Activated CD4-positive, alpha-beta T cell treated with anti-CD3 and anti-CD28 coated beads for 24 hours (primary cell): ENCODE measurements around the gene ACOT7.

Experiments
- DNase-seq, 2 donors: peaks; one replicate each; pipeline ENCODE4 v3.0.0-alpha.2; 2020; ENCODE audit warnings: low read depth in 2 of 2

Gene ACOT7

GRCh38 chr1:6248932-6249738 lies 144.4 kb downstream of the ACOT7 start:
- DNase-seq = no peak

DNA sequence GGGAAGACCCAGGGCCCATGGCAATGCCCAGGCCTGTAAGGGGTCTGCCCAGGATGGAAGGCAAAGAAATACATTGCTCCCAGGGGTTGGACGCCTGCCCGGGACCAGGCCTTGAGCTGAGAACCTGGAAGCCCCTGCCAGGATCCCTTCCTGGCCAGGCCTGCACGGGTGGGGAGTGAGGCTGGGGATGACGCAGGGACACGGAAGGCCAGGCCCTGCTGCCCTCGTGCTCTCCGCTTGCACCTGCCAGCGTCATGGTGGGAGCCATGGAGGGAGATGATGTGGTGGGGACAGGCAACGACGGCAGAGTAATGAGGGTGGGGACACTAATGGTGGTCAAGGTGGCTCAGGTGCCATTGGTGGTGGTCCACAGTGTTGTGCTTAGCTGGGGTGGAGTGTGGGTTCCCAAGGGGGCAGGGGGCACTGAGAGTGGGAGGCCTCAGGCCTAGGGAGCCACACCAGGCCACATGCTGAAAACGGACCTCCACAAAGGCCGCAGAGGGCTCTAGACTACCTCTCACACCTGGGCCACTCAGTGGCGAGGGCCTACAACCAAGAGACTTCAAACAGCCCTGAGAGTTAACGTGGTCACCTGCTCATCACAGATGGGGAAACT lies 145.3 kb downstream of the ACOT7 start:
- DNase-seq = no peak

DNA sequence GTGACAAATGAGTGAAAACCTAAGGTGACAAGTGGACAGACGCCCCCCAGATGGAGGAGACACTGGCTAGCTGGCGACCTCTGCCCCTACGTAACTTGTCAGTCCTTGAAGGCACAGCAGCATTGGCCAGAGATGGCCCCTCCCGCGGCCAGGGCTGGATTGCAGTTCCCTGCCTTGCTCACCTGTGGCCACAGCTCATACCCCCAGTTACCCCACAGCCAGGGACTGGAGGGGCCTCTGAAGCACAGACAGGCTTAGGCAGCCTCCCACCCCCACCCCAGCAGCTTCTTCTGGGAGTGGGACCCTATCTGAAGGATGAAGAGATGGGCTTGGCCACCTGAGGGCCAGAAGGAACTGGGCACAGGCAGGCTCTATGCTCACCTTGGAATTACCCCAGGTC lies 145.9 kb downstream of the ACOT7 start:
- DNase-seq = no peak

DNA sequence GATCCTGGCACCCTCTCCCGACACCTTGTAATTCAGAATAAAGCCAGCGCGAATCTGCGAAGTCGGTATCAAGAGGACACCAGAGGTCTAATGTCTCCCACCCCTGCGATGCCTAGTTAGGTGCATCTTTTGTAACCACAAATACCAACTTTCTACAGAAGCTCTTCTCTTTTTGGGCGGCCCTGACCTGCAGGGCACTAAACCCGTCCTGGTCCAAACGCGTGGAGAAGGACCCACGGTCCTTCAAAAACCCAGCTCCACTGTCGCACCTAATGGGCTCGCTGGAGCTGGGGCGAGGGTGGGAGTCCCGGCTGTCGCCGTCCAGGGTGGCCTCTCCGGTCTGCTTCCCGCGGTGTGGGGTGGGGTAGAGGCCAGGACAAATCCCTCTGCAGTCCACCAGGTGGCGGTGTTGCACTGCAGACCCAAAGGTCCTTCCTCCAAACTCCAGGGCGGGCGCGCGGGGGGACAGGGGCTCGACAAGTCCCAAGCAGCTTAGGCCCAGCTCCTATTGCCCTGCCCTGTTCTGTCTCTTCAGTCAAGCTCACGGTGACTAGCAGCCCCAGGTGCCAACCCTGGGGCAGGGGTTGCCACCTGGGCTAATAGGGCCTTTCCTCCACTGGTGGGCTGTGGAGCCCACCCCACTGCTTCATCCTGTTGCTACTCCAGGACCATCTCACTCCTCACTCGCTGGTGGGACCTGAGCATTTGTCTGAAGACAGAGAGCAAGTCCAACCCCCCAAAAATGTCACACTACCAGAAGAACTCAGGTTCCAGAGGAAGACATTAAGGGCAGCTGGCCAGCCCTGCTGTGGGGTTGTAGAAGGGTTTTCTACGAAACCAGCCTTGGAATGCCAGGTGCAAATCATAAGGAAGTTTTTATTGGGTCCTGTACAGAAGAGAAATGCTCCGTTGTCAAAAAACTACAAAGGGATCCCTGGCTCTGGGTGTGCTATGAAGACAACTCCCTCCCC lies 146.8 kb downstream of the ACOT7 start:
- peak; percentile 77 to 78 for DNase-seq

- peak; percentile 23 to 36 for DNase-seq
These were observed 147.6 kb downstream of the ACOT7 start for GRCh38 chr1:6245869-6246496.

DNA sequence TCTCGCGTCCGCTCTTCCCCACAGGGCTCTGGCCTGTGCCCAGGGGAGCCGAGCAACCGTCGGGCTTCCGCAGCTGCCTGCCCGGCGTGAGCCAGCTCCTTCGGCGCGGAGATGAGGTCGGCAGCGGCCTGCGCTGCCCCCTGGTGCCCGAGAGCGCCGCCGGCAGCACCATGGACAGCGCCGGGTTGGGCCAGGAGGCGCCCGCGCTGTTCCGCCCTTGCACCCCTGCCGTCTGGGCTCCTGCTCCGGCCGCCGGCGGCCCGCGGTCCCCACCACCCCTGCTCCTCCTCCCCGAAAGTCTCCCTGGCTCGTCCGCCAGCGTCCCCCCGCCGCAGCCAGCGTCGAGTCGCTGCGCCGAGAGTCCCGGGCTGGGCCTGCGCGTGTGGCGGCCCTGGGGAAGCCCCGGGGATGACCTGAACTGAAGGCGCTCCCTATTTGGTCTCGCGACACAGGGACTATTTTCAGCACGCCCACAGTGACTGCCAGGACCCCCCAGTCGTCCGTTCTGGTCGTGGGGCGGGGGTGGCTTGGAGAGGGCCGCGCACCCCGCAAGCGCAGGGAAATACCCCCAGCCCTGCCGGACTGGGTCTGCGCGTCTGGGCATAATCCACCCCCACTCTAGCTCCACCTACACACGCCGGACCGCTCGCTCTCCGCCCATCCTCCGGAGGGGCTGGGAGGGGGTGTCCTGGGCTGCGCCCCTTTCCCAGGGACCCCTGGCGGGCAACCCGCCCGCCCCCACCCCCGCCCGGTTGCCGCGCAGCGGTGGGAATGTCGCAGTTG lies 148.3 kb downstream of the ACOT7 start:
- DNase-seq = peak; percentile 72

DNA sequence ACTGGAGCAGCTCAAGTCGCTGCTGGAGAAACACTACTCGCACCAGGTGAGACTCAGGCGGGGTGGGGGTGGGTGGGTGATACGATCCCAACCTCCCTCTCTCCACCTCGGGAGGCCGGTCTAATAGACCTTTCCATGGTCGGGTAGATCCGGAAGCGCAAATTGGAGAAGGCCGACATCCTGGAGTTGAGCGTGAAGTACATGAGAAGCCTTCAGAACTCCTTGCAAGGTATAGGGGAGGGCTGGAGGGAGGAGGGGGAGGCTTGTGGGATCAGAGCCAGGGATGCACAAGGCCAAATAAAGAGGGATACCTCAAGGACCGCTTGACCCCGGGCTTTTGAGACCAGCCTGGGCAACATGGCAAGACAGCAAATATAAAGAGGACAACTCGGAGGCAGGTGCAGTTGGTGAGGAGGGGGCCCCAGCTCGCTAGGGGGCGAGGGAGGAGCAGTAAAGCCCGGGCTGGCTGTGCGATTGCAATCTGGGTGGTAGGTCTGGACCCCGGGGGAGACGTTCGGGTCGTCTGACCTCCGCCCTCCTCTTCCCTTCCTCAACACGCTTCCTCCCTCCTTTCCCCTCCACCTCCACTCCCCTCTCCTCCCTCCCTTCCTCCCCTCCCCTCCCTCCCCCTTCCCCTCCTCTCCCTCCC lies 149.0 kb downstream of the ACOT7 start:
- DNase-seq = no peak

DNA sequence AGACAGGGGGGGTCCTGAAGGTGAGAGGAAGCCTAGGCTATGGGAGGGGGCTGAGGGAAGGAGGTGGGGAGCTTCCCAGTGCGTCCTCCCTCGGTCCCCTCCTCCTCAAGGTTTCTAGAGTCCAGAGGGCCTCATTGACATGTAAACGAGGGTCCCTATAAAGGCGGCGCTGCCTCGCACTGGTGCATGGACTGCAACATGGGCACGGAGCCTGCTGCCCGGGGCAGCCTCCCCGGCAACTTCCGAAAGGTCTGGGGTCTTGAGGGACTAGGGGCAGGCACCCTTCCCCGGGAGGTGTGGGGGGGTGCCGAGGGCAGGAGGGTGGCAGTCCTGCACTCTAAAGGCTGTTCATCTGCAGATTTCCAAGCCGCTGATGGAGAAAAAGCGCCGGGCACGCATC lies 149.6 kb downstream of the ACOT7 start, which contains the start of gene HES3:
Gene HES3 (plus strand): TSS at position 187 of the 400 bp plus-strand sequence. CDS start 187 bp downstream, at position 374.
- no peak for DNase-seq

- no peak for DNase-seq
These were observed 150.3 kb downstream of the ACOT7 start for GRCh38 chr1:6243053-6243834.

DNA sequence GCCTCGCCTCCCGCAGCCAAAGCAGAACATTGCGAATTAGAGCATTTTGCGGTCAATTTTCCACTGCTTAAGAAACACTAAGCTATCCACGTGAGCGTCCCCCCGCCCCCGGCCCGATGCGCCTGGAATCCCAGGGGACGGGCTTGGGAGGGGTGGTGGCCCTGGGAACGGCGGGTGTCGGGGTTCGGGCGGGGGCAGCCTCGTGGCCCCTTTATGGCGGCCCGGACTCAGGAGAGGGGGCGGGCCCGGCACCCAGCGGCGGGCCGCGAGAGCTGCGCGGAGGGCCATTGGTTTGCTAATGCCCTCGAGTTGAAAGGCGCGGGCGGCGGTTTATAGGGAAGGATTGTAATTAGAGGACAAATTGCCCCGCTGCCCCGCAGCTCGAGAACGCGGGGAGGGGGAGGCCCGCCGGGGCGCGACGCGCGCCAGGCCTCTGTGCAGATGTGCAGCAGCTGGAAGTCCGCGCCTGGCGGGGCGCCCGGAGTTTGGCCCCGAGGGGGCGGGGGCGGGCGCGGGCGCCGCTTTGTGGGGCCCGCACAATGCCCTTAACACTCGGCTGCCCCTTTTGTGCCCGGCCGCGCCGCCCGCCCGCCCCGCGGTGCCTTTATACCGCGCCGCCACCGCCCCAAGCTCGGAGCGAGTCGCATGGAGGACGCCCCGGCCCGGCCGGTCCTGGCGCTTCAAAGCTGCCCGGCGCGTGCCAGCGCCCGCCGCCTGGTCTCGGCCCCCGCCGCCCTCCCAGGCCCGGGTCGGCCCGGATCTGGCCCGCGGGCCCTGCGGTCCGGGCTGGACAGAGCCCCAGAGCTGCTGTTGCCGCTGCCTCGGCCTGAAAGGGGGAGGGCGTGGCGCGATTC lies 151.5 kb downstream of the ACOT7 start:
- no peak for DNase-seq

DNA sequence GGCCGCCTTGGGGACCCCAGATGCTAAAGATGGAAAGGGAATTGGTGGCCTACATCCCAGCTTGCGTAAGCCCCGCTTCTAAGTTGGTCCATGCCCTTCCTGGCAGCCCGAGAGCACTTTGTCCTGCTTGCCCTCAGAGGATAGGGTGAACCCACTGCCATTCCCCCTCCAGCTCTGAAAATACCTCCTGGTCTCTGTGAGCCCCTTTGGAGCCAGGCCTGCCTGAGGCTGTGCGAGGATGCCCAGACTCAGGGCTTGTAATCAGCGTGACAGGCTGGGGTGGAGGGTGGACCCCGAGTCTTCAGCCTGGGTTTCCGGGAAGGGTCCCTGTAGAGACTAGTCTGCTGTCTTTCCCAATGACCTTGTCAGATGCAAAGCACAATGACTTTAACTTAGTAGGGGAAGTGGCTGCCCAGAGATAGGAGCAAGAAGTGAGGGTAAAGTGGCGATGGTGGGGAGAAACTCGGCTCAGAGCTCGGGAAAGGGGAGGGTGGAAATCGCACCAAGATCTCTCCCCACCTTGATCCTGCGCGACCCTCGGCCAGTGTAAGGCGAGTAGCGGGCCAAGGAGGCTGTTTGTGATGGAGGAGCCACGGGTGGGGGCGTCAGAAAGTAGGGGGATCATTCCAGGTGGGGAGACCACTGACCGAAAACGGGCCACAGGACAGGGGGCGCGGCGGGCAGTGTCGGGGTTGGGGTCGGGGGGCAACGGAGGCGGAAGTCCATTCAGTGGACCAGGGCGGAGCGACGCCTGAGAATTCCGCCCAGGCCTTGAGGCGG lies 152.3 kb downstream of the ACOT7 start:
- no peak for DNase-seq

DNA sequence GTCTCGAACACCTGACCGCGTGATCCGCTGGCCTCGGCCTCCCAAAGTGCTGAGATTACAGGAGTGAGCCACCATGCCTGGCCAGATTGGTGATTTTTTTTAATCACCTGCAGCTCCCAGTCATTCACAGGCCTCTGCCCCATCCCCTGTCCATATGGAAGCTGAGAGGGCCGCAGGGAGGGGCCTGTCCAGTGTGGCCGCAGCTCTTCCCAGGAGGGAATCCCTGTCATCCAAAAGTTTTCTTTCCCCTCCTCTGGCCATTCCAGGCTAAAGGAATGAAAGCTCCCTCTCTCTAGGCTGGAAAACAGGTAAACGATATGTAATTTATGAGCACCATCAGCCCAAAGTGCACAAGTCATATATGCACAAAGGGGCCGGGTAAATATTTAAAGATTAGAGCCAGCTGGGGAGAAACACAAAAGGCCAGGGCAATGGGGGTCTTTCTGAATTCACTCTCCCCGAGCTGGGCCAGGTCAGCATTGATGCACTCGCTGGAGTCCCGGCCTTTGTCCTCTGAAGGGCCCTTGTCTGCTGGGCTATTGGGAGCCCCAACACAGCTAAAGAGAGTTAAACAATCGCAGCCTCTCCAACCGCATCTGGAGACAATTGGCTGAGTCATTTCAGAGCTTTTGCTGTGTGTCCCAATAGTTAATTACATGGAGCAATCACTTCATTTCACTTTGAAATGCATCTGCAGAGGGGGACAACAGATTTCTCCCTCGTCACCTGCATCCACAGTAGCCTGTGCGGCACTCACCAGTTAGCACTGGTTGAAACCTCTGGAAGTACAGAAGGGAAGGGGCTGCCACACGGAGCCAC lies 153.4 kb downstream of the ACOT7 start:
- DNase-seq = no peak

DNA sequence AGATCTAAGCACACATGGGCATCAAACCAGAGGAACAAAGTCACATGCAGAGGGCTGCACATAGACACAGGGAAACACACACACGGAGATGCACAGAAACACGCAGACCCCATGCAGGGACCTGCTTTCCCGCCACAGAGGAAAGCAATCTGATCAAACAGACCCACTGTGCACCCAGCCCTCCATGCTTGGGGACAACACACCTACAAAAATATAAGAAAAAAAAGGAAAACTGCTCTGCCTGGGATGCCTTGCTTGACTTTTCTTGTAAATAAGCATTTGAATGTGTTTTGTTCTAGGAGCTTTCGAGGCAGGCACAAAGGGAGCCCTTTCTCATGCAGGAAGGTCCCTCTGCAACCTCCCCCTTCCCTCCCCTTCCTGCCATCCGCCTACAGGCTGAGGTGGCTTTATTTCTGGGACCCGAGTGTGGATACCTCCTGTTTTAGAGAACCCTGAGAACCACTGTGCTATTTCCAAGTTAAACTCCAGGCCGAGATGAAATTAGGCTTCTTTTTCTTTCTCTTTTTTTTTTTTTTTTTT lies 154.3 kb downstream of the ACOT7 start:
- no peak for DNase-seq

- DNase-seq = no peak
These were observed 156.5 kb downstream of the ACOT7 start for GRCh38 chr1:6237093-6237492.

GRCh38 chr1:6235296-6235677 lies 158.3 kb downstream of the ACOT7 start:
- no peak for DNase-seq

- DNase-seq = no peak
These were observed 158.9 kb downstream of the ACOT7 start for GRCh38 chr1:6234502-6235295.
